ENCODE results near the gene GAPDHS.

- TF ChIP-seq CTCF (conservative IDR thresholded peaks at IDR 0.05; ENCODE audit: low read depth, low read length) (no peak), RAD21 (IDR thresholded peaks at IDR 0.05; ENCODE audit: low read length) (no peak), POLR2A (IDR thresholded peaks at IDR 0.05; ENCODE audit: low read depth, low read length) (no peak), NFE2L2 (IDR thresholded peaks at IDR 0.05; ENCODE audit: low read depth, low read length) (no peak), FOS (IDR thresholded peaks at IDR 0.05; ENCODE audit: low read depth, low read length) (no peak), RCOR1 (IDR thresholded peaks at IDR 0.05; ENCODE audit: insufficient replicate concordance, low read length) (no peak), ELK1 (IDR thresholded peaks at IDR 0.05; ENCODE audit: borderline replicate concordance, low read depth, low read length) (no peak), RFX5 (IDR thresholded peaks at IDR 0.05; ENCODE audit: low read depth, low read length) (no peak), CEBPB (IDR thresholded peaks at IDR 0.05; ENCODE audit: low read depth, low read length) (no peak), SMC3 (IDR thresholded peaks at IDR 0.05; ENCODE audit: low read depth, low read length) (no peak), MAFK (IDR thresholded peaks at IDR 0.05; ENCODE audit: low read depth, low read length) (no peak), CHD1 (IDR thresholded peaks at IDR 0.05; ENCODE audit: low read depth, low read length) (no peak), MAZ (IDR thresholded peaks at IDR 0.05; ENCODE audit: borderline replicate concordance, low read depth, low read length) (no peak)
These were observed 20.2 kb downstream of the GAPDHS start for GRCh38 chr19:35553385-35554000.
